WI38 (cell line): ENCODE data around the gene ZMYND8.

Experiments
- H3K4me3 ChIP-seq: 2 replicates; pipeline ENCODE4 v1.5.1; 2011; ENCODE audit warnings: low read depth, mild to moderate bottlenecking, control low read depth, low read length
- CTCF ChIP-seq: IDR thresholded peaks from 2 replicates; pipeline ENCODE4 v1.5.1; 2012; ENCODE audit warnings: low read depth, mild to moderate bottlenecking, control low read depth, low read length

Gene ZMYND8

GRCh38 chr20:47332381-47333206 lies 23.9 kb downstream of the ZMYND8 start:
- H3K4me3 ChIP-seq = no peak overlapping the region
- no peak for TF ChIP-seq CTCF

GRCh38 chr20:47330933-47331708 lies 25.4 kb downstream of the ZMYND8 start:
- no peak overlapping the region for H3K4me3 ChIP-seq
- TF ChIP-seq CTCF = no peak

GRCh38 chr20:47330071-47330470 lies 26.4 kb downstream of the ZMYND8 start:
- H3K4me3 ChIP-seq = no peak overlapping the region
- TF ChIP-seq CTCF = no peak

GRCh38 chr20:47328129-47328528 lies 28.4 kb downstream of the ZMYND8 start:
- no peak for TF ChIP-seq CTCF
- no peak overlapping the region for H3K4me3 ChIP-seq

- no peak overlapping the region for H3K4me3 ChIP-seq
- TF ChIP-seq CTCF = no peak
Observed at GRCh38 chr20:47327711-47328110, 28.8 kb downstream of the ZMYND8 start.

GRCh38 chr20:47326658-47327268 lies 29.7 kb downstream of the ZMYND8 start:
- TF ChIP-seq CTCF = no peak
- H3K4me3 ChIP-seq = no peak overlapping the region
